Inflammatory macrophage (primary cell): ENCODE results near the gene ANKLE2.
"Not testable (repeated sequence)": the region's sequence is repeated elsewhere in the genome, so short reads cannot be mapped to it uniquely, and the experiment has no call there.

Source experiments
- DNase-seq, 2 donors: peaks; one replicate each; pipeline ENCODE4 v3.0.0-alpha.2; 2020 to 2022

Gene ANKLE2

DNA sequence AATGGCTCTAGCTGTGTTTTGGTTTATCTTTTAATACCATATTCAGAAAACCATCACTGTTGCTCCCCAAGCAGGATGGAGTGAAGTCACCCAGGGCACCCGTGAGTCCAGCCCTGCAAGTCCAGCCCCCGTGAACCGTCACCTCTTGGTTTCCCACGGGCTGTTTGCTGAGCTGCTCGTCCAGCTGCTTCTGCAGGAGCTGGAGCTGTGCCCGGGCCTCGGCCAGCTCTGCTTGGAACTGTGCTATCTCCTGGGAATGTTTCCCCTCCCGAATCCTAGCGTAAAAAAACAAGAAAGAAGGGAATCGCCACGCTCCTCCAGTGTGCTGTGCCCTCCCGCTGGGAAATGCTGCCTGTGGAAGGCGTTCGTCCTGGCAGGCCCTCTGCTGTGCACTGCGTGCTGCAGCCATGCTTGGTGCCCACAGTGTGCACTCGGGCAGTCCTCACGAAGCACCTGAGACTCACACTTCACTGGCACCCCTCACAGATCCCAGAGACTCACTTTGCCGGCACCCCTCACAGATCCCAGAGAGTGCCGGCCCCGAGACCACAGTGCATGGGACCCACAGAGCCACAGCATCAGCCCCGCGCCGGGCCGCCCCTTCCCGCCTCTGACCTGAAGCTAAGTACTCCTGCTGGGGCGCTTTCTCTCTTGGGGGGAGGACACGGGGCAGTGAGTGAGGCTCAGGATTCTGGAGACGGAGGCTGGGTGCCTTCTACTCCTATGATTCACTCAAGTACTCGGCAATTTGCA is 15.4 kb upstream of the ANKLE2 start:
- DNase-seq = no peak

- not testable (repeated sequence) for DNase-seq
Observed at GRCh38 chr12:132776230-132776625, 14.6 kb upstream of the ANKLE2 start.

DNA sequence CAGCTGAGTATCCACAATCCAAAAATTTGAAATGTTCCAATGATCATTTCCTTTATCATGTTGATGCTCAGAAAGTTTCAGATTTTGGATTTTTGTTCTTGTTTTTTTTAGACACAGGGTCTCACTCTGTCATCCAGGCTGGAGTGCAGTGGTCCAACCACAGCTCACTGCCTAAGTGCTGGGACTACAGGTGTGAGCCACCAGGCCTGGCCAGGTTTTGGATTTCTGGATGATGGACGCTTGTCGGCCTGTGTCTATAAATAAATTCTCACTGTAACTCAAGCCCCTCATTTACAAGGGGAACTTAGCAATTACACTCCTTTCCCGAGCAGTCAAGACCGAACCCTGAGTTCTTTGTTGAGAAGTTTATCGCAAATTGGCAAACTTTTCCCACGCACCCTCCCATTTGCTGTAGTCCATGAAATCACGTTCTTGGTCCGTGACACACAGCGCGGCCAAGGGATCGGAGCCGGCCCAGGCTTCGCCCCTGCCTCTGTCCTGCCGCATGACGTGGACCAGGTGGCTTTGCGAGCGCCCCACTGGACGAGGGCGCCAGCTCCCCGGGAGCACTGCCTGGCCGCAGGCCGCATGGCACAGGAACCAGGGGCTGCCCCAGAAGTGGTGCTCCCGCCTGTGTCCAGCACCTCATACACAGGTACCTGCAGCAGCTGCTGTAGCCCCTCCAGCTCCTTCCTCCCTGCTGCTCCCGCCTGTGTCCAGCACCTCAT is 14.0 kb upstream of the ANKLE2 start:
- DNase-seq = no peak

DNA sequence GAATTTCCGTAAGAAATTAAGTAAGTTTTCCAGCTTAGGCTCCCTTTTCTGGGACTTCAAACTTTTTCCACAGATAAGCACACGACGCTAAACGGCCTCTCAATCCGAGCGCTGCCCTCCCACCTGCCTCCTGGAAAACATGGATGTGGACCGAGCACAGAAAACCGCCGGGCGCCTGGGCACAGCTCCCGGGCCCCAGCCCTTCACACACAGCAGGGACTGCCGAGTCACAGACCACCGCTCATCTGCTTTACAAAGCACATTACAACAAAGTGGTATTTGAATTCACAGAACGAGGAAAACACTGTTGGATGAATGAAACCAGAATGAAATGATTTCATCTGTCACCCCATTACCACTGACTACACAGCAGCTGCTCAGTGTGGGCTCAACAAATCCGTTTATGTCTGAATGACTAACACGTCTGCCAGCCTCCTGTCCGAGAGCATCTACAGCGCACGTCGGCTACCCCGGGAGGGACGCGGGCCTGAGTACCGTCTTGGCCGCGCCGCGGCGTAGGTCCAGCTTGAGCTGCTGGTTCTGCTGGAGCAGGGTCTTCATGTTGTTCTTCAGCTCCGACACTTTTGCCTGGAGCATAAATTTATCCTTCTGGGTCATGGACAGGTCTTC is 13.1 kb upstream of the ANKLE2 start:
- DNase-seq = no peak

GRCh38 chr12:132774159-132774558 is 12.5 kb upstream of the ANKLE2 start:
- DNase-seq = no peak

DNA sequence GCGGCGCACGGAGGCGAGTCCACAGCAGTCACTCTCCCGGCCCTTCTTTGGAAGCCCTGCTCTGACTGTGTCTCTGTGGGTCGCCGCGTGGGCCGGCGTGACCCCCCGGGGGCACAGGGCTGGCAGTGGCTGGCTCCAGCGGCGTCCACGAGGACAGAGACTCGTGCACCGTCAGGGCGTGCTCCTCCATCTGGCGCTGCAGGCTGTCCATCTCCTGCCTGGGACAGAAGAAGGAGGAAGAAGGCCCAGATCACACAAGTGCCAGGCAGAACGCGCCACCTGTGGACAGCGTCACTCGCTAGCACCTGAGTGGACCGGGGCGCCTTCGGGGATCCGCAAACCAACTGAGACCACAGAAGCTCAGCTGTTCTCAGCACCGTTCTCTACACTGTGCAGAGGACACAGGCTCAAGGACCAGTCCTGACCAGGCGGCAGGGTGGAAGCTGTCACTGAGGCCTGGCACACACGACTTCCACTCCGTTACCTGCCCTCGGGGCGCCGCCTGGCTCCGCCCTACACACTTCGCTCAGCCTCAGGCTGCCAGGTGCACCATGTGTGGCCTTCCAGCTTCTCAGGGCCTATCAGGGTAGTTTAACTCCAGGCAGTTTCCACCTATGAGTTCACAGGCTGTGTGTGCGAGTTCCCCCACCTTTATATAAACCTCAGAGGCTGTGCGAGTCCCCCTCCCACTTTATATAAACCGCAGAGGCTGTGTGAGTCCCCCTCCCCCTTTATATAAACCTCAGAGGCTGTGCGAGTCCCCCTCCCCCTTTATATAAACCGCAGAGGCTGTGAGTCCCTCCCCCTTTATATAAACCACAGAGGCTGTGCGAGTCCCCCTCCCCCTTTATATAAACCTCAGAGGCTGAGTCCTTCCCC is 11.7 kb upstream of the ANKLE2 start:
- no peak for DNase-seq

DNA sequence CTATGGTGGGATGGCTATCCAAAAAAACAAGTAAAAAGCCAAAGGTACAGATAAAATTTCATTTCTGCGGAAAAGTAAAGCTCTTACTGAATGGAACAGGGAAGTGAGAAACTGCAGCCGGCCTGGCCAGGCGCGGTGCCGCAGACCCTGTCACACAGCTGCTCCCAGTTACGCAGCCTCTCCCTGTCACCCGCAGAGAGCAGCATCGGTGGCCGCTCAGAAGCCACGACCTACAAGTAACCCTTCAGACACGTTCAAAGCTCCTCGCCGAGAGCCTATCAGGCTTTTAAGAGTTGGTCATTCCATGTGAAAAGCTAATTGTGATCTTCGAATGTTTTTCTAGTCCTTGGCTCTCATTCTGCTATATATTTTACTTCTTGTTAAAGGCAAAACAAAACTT is 11.0 kb upstream of the ANKLE2 start:
- DNase-seq = peak; percentile 37 to 51

DNA sequence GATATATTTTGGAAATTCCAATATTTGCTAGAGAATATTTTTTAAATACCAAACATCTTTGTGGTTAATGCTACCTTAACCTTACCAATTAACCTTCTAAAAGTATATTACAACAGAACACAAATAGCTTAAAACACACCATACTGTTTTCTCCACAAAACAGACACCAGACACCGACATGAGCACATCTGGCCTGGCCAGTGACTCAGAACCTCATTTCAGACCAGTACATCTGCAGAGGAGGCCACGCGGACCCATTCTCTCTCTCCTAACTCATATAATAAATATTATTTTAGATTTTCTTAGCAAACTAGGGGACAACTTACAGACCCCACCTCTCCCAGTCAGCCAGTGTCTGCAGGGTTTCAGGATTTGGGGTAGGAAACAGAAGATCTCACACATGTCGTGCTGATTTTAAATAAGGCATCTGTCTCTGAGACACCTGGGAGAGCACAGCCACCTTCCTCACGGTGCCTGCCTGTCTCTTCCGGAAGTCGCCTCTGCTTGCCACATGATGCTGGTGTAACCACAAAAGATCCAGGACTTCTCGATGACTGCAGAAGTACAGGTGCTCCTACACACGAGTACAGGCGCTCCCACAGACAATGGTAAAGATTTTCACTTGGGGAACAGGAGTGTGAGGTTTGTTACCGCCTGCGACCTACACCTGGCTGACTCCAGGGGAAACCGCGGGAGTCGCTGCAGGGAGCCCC is 9.7 kb upstream of the ANKLE2 start:
- peak in 1 of 2 donors; percentile 24 for DNase-seq

GRCh38 chr12:132766380-132767085 is 4.9 kb upstream of the ANKLE2 start:
- DNase-seq = peak; percentile 66 to 71

DNA sequence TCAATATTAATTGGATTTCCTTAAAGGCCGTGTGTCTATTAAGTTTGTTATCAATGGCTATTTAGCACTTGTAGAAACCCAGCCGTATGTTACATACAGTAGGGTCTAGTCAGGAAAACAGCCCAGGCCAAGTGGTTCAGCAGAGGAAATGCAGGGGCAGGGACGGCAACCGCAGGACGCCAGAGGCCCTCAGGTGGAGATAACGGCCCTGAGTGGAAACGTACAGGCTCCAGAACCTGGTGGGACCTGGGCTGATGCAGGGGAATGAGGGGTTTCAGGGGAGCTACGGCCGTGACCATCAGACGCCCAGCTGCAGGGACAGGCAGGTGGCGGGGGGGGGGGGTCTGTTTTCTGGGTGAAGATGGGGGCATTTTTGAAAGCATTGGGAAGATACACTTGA is 3.7 kb upstream of the ANKLE2 start:
- no peak for DNase-seq

DNA sequence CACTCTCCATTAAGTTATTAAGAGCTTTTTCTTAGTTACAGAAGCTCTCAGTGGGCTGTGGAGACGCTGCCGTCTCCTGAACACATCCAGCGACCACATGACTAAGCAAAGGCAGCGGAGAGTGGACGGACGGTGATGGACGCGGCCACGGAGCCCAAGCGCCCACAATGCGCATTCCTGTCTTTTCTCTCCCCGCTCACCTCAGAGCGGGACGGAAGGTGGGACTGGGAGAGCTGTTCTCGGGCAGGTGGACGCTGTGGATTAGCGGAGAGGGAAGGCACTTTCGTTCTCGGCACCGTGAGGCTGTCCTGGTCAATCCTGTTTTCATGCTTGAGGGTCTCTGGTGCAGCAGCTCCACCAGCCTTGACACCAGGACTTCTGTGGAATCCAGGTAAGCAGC is 2.6 kb upstream of the ANKLE2 start:
- no peak for DNase-seq

- DNase-seq = peak; percentile 93 to 97
Observed at GRCh38 chr12:132761921-132762583, 420 bp upstream of the ANKLE2 start.

DNA sequence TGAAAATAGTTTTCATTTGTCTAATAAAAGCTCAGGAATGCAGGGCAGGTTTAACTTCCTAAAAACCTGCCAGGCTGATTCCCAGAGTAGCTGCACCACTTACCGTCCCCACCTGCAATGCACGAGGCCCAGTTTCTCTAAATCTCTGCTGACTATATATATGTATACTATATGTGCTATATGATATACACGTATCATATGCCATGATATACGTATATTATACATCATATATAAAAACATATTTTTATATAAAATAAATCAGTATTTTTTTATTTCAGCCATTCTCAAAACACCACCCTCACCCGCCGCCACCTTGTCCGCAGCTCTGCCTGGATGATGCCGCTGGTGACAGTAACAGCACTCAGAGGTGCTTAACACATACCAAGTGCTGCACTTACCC is 2.3 kb downstream of the ANKLE2 start:
- DNase-seq = no peak

- DNase-seq = not testable (repeated sequence)
Observed at GRCh38 chr12:132758825-132759224, 2.8 kb downstream of the ANKLE2 start.

- peak in 1 of 2 donors; percentile 12 for DNase-seq
Observed at GRCh38 chr12:132754160-132754932, 7.3 kb downstream of the ANKLE2 start.

- not testable (repeated sequence) for DNase-seq
Observed at GRCh38 chr12:132753670-132754069, 8.0 kb downstream of the ANKLE2 start.

DNA sequence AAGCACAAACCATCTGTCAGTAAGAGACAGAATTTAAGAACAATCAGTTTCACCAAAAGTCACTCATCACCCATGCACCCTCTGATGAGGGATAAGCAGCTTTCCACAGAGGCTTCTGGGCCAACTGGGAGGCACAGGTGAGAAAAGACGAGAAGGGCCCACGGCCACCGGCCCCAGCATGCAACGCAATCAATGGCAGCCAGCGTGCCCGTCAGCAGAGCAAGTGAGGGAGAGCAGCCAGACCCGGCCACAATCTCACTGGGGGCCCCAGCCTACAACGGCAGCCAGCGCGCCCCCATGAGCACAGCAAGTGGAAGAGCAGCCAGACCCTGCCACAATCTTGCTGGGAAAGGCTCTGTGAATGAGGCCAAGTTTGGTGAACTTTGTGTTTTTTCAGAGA is 13.3 kb downstream of the ANKLE2 start:
- DNase-seq = no peak

DNA sequence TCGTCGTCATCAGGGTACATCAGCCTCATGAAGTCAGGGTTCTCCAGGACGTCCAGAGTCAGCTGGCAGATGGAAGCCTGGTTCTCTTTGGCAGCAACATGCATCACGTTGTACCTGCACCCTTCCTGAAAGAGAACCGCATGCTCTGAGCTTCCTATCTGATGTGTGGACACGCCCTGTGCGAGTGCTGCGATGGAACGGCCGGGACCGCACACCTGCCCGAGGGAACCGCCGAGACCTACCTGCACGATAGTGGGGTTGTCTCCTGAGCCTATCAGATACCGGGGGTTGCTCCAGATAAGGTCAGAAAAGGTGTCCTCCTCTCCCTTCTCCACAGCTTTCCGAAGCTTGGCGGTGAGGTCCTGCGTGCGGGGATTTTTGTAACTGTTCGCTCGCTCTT is 13.7 kb downstream of the ANKLE2 start:
- no peak for DNase-seq

DNA sequence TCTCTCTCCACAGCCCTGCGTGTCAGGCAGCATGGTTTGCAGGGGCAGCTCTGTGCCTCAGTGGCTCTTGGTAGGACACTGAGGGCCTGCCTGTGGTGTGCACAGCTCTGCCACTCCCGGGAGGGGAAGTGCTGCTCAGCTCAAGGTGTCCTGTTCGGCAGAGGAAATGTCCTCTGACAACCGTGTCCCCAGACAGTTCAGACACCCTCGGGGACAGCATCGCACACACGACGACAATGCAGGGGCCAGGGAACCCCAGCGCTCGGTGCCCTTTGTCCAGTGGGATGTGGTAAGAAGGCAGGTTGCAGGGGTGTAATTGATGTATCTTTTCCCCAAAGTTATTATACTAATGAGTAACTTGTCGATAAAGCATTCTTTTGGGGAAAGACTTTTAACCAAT is 14.2 kb downstream of the ANKLE2 start:
- DNase-seq = no peak

- no peak for DNase-seq
Observed at GRCh38 chr12:132746613-132747012, 15.0 kb downstream of the ANKLE2 start.
